ENCODE data around the gene CAMTA2.

DNA sequence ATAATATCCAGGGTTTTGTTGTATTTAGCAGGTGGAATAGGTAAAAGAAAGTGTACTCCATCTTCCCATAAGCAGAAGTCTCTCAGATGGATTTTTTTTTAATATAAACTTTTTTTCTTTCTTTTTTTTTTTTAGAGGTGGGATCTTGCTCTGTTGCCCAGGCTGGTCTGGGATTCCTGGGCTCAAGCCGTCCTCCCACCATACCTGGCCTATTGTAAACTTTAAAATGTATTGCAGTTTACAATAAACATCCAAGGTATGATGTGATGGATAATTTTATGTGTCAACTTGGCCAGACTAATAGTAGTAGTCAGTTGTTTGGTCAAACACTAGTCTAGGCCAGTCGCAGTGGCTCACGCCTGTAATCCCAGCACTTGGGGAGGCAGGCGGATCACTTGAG is 66.2 kb downstream of the CAMTA2 start:
- TF ChIP-seq, protein P1, sequence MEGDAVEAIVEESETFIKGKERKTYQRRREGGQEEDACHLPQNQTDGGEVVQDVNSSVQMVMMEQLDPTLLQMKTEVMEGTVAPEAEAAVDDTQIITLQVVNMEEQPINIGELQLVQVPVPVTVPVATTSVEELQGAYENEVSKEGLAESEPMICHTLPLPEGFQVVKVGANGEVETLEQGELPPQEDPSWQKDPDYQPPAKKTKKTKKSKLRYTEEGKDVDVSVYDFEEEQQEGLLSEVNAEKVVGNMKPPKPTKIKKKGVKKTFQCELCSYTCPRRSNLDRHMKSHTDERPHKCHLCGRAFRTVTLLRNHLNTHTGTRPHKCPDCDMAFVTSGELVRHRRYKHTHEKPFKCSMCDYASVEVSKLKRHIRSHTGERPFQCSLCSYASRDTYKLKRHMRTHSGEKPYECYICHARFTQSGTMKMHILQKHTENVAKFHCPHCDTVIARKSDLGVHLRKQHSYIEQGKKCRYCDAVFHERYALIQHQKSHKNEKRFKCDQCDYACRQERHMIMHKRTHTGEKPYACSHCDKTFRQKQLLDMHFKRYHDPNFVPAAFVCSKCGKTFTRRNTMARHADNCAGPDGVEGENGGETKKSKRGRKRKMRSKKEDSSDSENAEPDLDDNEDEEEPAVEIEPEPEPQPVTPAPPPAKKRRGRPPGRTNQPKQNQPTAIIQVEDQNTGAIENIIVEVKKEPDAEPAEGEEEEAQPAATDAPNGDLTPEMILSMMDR (IDR thresholded peaks at IDR 0.05; ENCODE audit: low read length): no peak
- TF ChIP-seq EZH2 (optimal IDR thresholded peaks at IDR 0.05; ENCODE audit: low read depth, low read length): no peak
